MM.1S (cell line): ENCODE data around the gene PPIAL4G.
"Not testable (repeated sequence)": the region's sequence is repeated elsewhere in the genome, so short reads cannot be mapped to it uniquely, and the experiment has no call there.

Experiments
- CTCF ChIP-seq: fragments of 300-600 bp; sonication (generic); IDR thresholded peaks from 2 replicates; pipeline ENCODE4 v1.5.1; 2016; ENCODE audit warnings: antibody characterized with exemption, low read length, mixed read lengths
- EZH2 ChIP-seq: fragments of 300-600 bp; sonication (generic); optimal IDR thresholded peaks from 2 replicates; pipeline ENCODE3; 2017; ENCODE audit warnings: low read depth, mild to moderate bottlenecking, antibody characterized with exemption, low read length, mixed read lengths

GRCh38 chr1:148523205-148524144 is 40.4 kb upstream of the PPIAL4G start:
- TF ChIP-seq EZH2, CTCF: not testable (repeated sequence)
